GM18499 (cell line): ENCODE measurements around the gene LYPD3.

Experiments
- ATAC-seq: cut with Tn5 transposase; IDR thresholded peaks from one replicate; pipeline ENCODE4 v1.9.1; 2021; ENCODE audit warnings: moderate number of reproducible peaks; ENCODE audit not compliant: insufficient read depth, unreplicated experiment

The LYPD3 gene

DNA sequence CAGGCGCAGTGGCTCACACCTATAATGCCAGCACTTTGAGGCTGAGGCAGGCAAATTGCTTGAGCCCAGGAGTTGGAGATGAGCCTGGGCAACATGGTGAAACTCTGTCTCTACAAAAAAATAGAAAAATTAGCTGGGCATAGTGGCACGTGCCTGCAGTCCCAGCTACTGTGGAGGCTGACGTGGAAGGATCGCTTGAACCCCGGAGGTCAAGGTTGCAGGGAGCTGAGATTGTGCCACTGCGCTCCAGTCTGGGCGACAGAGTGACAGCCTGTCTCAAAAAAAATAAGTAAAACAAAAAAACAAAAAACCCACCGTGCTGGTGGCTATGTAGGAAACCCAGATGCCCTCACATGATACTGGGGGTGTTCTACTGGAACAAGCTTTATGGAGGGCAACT lies 22.8 kb upstream of the LYPD3 start:
- no peak for ATAC-seq

DNA sequence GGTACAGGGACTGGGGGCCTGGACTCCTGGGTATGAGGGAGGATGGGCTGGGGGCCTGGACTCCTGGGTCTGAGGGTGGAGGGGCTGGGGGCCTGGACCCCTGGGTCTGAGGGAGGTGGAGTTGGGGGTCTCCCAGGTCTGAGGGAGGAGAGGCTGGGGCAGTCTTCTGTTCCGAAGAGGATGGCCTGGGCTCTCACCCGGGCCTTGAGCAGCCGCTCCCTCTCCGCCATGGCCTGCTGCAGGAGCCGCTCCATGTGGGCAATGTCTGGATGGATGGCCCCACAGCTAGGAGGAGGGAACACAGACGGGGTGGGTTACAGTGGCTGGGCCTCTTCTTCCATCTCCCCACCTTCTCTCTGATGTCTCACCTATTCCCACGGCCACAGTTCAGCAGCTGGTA lies 21.0 kb upstream of the LYPD3 start:
- no peak for ATAC-seq

DNA sequence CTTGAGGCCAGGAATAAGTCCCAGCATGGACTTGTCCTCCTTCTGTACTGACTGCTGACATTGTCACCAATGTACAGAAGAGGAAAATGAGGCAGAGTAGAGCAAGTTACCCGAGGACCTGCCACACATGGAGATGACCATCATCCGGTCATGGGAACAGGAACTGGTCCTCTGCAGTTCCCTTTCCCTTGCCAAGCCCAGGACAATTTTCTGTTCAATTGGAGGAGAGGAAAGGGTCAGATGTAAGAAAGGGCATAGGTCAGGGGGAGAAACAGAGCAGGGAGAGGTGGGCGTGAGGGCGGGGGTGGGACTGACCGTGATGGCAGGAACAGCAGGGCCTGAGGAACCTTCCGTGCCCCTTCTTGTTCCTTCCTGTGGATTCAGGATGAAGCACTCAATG lies 20.5 kb upstream of the LYPD3 start:
- no peak for ATAC-seq

DNA sequence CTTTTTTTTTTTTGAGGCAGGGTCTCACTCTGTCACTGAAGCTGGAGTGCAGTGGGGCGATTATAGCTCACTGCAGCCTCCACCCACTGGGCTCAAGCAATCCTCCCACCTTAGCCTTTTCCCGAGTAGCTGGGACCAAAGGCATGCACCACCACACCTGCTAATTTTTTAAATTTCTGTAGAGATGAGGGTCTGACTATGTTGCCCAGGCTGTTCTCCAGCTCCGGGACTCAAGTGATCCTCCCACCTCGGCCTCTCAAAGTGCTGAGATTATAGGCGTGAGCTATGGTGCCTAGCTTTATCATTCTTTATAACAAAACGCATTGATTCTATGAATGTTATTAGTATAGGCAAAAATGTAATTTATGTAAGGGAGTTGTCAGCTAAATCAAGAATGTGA lies 17.9 kb upstream of the LYPD3 start:
- ATAC-seq: no peak

- ATAC-seq: no peak
These were observed 16.8 kb upstream of the LYPD3 start for GRCh38 chr19:43482193-43482592.

DNA sequence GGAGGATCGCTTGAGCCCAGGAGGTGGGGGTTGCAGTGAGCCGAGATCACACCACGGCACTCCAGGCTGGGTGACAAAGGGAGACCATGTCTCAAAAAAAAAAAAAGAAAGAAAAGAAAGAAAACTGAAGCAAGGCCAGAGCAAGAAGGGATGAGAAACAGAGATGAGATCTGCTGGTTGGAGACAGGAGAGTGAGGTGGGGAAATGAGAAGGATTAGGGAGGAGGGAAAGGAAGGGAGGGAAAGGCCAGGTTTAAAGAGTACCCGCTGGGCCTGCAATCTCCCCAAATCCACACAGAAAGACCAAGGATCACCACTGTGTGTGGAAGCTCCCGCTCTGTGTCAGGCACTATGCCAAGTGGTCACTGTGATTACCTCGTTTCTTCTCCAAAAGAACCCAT lies 16.3 kb upstream of the LYPD3 start:
- no peak for ATAC-seq

DNA sequence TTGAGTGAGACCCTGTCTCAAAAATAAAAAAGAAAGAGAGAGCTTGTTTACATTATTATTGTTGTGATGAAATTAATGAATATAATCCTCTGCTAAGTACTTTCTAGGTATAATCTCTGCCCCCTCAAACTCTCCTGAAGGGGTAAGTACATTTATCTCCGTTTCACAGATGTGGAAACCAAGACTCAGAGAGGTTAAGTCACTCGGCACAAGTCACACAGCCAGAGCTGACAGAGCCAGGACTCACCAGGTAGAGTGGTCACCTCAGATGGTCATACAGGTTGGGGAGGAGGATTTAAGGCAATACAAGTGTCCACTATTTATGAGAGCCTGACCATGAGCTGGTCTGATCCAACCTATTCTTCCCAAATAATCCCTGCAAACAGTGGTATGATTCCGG lies 15.2 kb upstream of the LYPD3 start:
- no peak for ATAC-seq

DNA sequence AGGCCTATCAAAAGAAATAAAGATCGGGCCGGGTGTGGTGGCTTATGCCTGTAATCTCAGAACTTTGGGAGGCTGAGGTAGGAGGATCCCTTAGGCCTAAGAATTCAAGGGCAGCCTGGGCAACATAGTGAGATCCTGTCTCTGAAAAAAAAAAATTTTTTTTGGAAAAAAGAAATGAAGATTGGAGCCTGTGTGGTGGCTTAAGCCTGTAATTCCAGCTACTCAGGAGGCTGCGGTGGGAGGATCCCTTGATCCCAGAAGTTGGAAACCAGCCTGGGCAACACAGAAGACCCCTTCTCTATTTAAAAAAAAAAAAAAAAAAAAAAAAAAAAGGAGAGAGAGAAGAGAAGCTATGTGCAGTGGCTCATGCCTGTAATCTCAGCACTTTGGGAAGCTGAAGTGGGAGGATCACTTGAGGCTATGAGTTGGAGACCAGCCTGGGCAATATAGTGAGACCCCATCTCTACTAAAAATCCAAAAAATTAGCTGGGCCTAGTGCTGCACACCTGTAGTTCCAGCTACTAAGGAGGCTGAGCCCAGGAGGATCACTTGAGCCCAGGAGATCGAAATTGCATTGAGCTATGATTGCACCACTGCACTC lies 14.7 kb upstream of the LYPD3 start:
- ATAC-seq: no peak

GRCh38 chr19:43479226-43479625 lies 13.8 kb upstream of the LYPD3 start:
- no peak for ATAC-seq

DNA sequence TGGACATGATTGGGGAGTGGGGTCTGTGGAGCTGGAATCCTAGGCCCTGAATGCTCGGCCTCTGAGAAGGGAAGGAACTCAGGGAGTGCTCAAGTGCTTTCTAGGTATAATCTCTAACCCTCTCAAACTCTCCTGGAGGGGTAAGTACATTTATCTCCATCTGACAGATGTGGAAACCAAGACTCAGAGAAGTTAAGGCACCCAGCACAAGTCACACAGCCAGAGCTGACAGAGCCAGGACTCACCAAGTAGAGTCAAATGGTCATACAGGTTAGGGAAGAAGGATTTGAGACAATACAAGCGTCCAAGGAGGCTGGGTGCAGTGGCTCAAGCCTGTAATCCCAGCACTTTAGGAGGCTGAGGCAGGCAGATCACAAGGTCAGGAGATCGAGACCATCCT lies 12.9 kb upstream of the LYPD3 start:
- ATAC-seq: no peak

GRCh38 chr19:43476606-43477005 lies 11.2 kb upstream of the LYPD3 start:
- no peak for ATAC-seq

- ATAC-seq: no peak
These were observed 9.7 kb upstream of the LYPD3 start for GRCh38 chr19:43474986-43475705.

DNA sequence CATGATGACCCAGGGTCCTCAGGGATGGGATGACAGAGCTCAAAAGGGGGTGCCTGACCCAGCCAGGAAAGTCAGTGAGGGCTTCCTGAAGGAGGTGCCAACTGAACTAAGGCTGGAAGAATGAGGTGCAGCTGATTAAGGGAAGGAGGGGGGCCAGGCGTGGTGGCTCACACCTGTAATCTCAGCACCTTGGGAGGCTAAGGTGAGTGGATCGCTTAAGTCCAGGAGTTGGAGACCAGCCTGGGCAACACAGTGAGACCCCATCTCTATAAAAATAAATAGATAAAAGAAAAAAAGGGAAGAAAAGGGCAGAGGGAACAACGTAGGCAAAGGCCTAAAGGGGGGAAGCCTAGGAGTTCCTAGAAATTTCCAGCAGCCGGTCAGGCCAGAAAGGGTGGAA lies 9.1 kb upstream of the LYPD3 start:
- no peak for ATAC-seq

DNA sequence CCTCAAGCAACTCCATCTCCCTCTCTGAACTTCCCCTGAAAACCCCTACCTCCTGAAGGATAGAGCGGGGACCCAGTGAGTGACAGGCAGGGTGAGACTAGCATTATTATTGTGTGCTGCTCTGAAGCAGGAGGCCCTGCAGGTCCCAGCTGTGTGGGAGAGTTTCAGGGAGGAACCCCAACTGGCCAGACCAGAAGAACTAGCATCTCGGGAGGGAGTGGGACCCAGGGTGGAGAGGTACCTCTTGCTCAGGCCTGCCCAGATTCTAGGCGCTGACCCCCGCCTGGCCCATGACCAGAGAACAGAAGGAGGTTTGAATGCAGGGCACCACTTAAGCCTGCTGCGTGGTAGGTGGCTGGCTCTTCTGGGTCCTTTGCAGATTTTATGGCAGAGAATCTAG lies 5.7 kb upstream of the LYPD3 start:
- no peak for ATAC-seq

DNA sequence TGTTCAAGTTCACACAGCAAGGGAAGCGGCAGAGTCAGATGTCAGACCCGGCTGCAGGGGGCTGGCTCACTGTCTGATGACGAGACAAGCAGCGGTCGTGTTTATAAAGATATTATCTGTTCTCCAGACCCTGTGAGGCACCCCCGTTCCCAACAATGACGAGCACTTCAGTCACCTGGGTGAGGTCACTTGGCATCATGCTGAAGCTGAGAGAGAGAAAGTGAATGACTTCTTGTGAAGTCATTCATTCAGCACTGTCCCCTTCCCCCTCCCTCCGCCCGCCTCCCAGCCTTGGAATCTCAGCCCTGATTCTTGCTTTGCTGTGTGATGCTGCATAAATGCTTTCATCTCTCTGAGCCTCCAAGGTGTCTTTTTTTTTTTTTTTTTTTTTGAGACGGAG lies 4.9 kb upstream of the LYPD3 start:
- ATAC-seq: no peak

DNA sequence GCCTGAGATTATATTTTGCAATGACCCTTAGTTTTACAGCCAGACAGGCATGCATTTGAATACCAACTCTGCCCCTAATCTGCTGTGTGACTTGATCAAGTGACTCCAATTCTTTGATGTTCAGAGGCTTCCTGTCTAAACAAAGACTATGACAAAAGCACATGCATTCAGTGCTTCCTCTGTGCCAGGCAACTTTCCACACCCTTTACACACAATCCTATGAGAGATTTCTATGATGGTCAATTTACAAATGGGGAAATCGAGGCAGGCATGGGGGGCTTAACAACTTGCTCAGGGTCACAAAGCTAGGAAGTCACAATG lies 3.7 kb upstream of the LYPD3 start:
- ATAC-seq: no peak

GRCh38 chr19:43468354-43469159 lies 3.1 kb upstream of the LYPD3 start:
- no peak for ATAC-seq

- no peak for ATAC-seq
These were observed 2.3 kb upstream of the LYPD3 start for GRCh38 chr19:43467730-43468129.

GRCh38 chr19:43467276-43467675 lies 1.9 kb upstream of the LYPD3 start:
- no peak for ATAC-seq

GRCh38 chr19:43466793-43467192 lies 1.4 kb upstream of the LYPD3 start:
- no peak for ATAC-seq

DNA sequence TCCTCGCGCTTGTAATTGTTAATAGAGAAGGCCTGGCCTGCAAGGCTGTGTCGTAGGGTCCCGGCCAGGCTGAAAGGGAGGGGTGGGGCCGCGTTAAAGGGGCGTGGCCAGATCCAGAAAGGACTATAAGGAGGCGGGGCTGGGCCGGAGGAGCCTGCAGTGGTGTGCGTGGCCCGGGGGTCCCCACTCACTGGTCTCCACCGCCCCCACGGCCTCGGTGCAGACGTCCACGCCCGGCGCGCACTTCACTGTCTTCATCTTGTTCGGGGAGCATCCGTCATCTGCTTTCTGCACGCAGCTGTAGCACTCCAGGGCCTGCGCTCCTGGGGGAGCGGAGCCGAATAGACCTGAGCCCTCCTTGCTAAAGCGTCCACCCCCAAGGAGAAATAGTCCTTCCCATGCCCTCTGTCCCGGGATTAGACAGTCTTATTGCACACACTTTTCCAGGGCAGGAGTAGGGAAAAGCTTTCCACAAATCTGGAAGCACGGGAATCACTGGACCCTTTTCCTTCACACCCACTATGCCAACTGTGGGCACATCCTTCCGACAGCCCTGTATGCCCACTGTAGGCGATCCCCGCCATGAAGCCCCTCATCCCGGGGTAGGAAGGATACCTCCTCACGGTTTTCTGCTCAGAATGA lies 1.2 kb downstream of the LYPD3 start:
- peak; percentile 23 for ATAC-seq
